ENCODE results near the gene PDE9A.
"Not testable (repeated sequence)": the region's sequence is repeated elsewhere in the genome, so short reads cannot be mapped to it uniquely, and the experiment has no call there.

GRCh38 chr21:42720484-42720883 lies 67.1 kb downstream of the PDE9A start:
- TF ChIP-seq CTCF, POLR2A (IDR thresholded peaks at IDR 0.05): not testable (repeated sequence)

All from breast epithelium (tissue), 3 donors.